NCI-H187 treated with DMSO at 0.1 percent for 48 hours (cell line): Measurements from ENCODE around the gene TNS3.
"Not testable (repeated sequence)": the region's sequence is repeated elsewhere in the genome, so short reads cannot be mapped to it uniquely, and the experiment has no call there.

Experiments used
- DNase-seq: peaks from one replicate; lab custom pipeline; 2025; lab: John Stamatoyannopoulos, UW

The TNS3 gene

GRCh38 chr7:47602272-47603004, 20.5 kb upstream of the TNS3 start:
- DNase-seq: no peak

GRCh38 chr7:47601881-47602249, 20.0 kb upstream of the TNS3 start:
- no peak for DNase-seq

GRCh38 chr7:47601119-47601880, 19.4 kb upstream of the TNS3 start:
- no peak for DNase-seq

- DNase-seq: no peak
Measured at GRCh38 chr7:47600199-47601118, 18.5 kb upstream of the TNS3 start.

GRCh38 chr7:47597379-47597778, 15.5 kb upstream of the TNS3 start:
- DNase-seq: no peak

- no peak for DNase-seq
Measured at GRCh38 chr7:47596502-47597202, 14.7 kb upstream of the TNS3 start.

- no peak for DNase-seq
Measured at GRCh38 chr7:47594406-47594805, 12.5 kb upstream of the TNS3 start.

GRCh38 chr7:47591655-47592572, 10.0 kb upstream of the TNS3 start:
- DNase-seq: no peak

- no peak for DNase-seq
Measured at GRCh38 chr7:47591089-47591654, 9.3 kb upstream of the TNS3 start.

- not testable (repeated sequence) for DNase-seq
Measured at GRCh38 chr7:47590215-47590614, 8.3 kb upstream of the TNS3 start.

- no peak for DNase-seq
Measured at GRCh38 chr7:47588704-47589225, 6.9 kb upstream of the TNS3 start.

- no peak for DNase-seq
Measured at GRCh38 chr7:47587976-47588375, 6.1 kb upstream of the TNS3 start.

GRCh38 chr7:47587351-47587750, 5.4 kb upstream of the TNS3 start:
- no peak for DNase-seq

- no peak for DNase-seq
Measured at GRCh38 chr7:47586925-47587324, 5.0 kb upstream of the TNS3 start.

- not testable (repeated sequence) for DNase-seq
Measured at GRCh38 chr7:47586161-47586670, 4.3 kb upstream of the TNS3 start.

- DNase-seq: no peak
Measured at GRCh38 chr7:47584536-47584895, 2.6 kb upstream of the TNS3 start.

GRCh38 chr7:47583739-47584535, 2.0 kb upstream of the TNS3 start:
- DNase-seq: no peak

- DNase-seq: no peak
Measured at GRCh38 chr7:47582764-47583738, 1.1 kb upstream of the TNS3 start.
